ENCODE results near the gene PPP2R2C.

DNA sequence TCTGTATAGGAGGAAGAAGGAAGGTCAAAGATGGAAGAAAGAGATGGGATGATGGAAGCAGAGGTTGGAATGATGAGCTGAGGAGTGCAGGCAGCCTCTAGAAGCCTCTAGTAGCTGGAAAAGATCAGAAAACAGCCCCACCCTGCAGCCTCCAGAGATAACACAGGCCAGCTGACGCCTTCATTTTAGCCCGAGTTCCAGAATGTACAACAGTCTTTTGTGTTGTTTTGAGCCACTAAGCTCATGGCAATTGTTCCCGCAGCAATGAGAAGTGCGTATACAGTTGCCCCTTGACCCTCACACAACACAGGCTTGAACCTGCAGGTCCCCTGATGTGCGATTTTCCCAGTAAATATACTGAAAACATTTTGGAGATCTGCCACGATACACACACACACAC, 130.7 kb downstream of the PPP2R2C start:
- no peak for TF ChIP-seq CTCF (IDR thresholded peaks at IDR 0.05)
- no peak for TF ChIP-seq POLR2A (IDR thresholded peaks at IDR 0.05)

All from right lobe of liver (tissue), 4 donors.